H9 (cell line): ENCODE measurements around the gene GMCL1. TPM values are rescaled to one million over a fixed set of nuclear protein-coding genes. Genes with fewer than 3 reads are reported as not detected.
A peak's percentile ranks its signal among the peaks of the same experiment; 100 is the strongest.

Source experiments
- DNase-seq: peaks from one replicate; pipeline ENCODE4 v3.0.0-alpha.2; 2017
- H2AFZ ChIP-seq: one replicate; pipeline ENCODE4 v1.6.1; 2013; ENCODE audit warnings: mild to moderate bottlenecking, low read length, control low read depth, moderate library complexity
- H2AK5ac ChIP-seq: 2 replicates; pipeline ENCODE4 v1.6.1; 2013; ENCODE audit warnings: low read length, control low read depth, mixed read lengths; ENCODE audit not compliant: insufficient read length
- H2BK120ac ChIP-seq: one replicate; pipeline ENCODE4 v1.6.1; 2013; ENCODE audit warnings: low read depth, mild to moderate bottlenecking, low read length, control low read depth, inconsistent platforms; ENCODE audit not compliant: poor library complexity, severe bottlenecking
- H2BK12ac ChIP-seq: 2 replicates; pipeline ENCODE4 v1.6.1; 2013; ENCODE audit warnings: low read length, control low read depth, mixed read lengths, low read depth; ENCODE audit not compliant: insufficient read length
- H2BK15ac ChIP-seq: 2 replicates; pipeline ENCODE4 v1.6.1; 2013; ENCODE audit warnings: low read depth, low read length, control low read depth
- H2BK20ac ChIP-seq: one replicate; pipeline ENCODE4 v1.6.1; 2013; ENCODE audit warnings: low read depth, mild to moderate bottlenecking, low read length, control low read depth, inconsistent platforms; ENCODE audit not compliant: poor library complexity, severe bottlenecking
- H2BK5ac ChIP-seq: 2 replicates; pipeline ENCODE4 v1.6.1; 2013; ENCODE audit warnings: low read length, control low read depth, mixed read lengths; ENCODE audit not compliant: insufficient read length
- H3K14ac ChIP-seq: 2 replicates; pipeline ENCODE4 v1.6.1; 2013; ENCODE audit warnings: low read length, control low read depth; ENCODE audit not compliant: insufficient read depth
- H3K18ac ChIP-seq: 2 replicates; pipeline ENCODE4 v1.6.1; 2013; ENCODE audit warnings: low read depth, mild to moderate bottlenecking, mixed read lengths, low read length, control low read depth; ENCODE audit not compliant: insufficient read length
- H3K23ac ChIP-seq: 2 replicates; pipeline ENCODE4 v1.6.1; 2013; ENCODE audit warnings: low read length, control low read depth, mixed read lengths, low read depth; ENCODE audit not compliant: insufficient read length
- H3K23me2 ChIP-seq: 2 replicates; pipeline ENCODE4 v1.6.1; 2013; ENCODE audit warnings: low read depth, mild to moderate bottlenecking, mixed read lengths, low read length, control low read depth; ENCODE audit not compliant: insufficient read length, poor library complexity, severe bottlenecking
- H3K27ac ChIP-seq: 2 replicates; pipeline ENCODE4 v1.5.1; 2013; ENCODE audit warnings: low read length, control low read depth, mixed read lengths, low read depth; ENCODE audit not compliant: insufficient read length
- H3K27me3 ChIP-seq: 2 replicates; pipeline ENCODE4 v1.6.1; 2013; ENCODE audit warnings: low read length, control low read depth, inconsistent platforms; ENCODE audit not compliant: insufficient read depth
- H3K4ac ChIP-seq: 2 replicates; pipeline ENCODE4 v1.6.1; 2013; ENCODE audit warnings: low read depth, mild to moderate bottlenecking, control low read depth, inconsistent platforms, low read length, moderate library complexity
- H3K4me1 ChIP-seq: 2 replicates; pipeline ENCODE4 v1.6.1; 2013; ENCODE audit warnings: low read length, control low read depth, inconsistent platforms; ENCODE audit not compliant: insufficient read depth
- H3K4me2 ChIP-seq: 2 replicates; pipeline ENCODE4 v1.6.1; 2013; ENCODE audit warnings: low read length, control low read depth, mixed read lengths; ENCODE audit not compliant: insufficient read length, insufficient read depth
- H3K56ac ChIP-seq: 2 replicates; pipeline ENCODE4 v1.6.1; 2013; ENCODE audit warnings: low read depth, mild to moderate bottlenecking, mixed read lengths, low read length, control low read depth; ENCODE audit not compliant: insufficient read length
- H3K79me1 ChIP-seq: 2 replicates; pipeline ENCODE4 v1.6.1; 2013; ENCODE audit warnings: low read depth, mild to moderate bottlenecking, moderate library complexity, low read length, control low read depth, inconsistent platforms; ENCODE audit not compliant: insufficient read depth, poor library complexity, severe bottlenecking
- H3K79me2 ChIP-seq: 2 replicates; pipeline ENCODE4 v1.6.1; 2013; ENCODE audit warnings: low read length, control low read depth, inconsistent platforms; ENCODE audit not compliant: insufficient read depth
- H3K9ac ChIP-seq: 2 replicates; pipeline ENCODE4 v1.6.1; 2013; ENCODE audit warnings: low read length, control low read depth, mixed read lengths; ENCODE audit not compliant: insufficient read length; ENCODE audit errors: extremely low read depth
- H3K9me3 ChIP-seq: one replicate; pipeline ENCODE4 v1.6.1; 2013; ENCODE audit warnings: low read depth, low read length, inconsistent platforms; ENCODE audit not compliant: control insufficient read depth
- H3T11ph ChIP-seq: one replicate; pipeline ENCODE4 v1.6.1; 2013; ENCODE audit warnings: mild to moderate bottlenecking, low read length, control low read depth, inconsistent platforms
- H4K20me1 ChIP-seq: one replicate; pipeline ENCODE4 v1.6.1; 2013; ENCODE audit not compliant: control insufficient read depth, insufficient read length, insufficient read depth
- H4K5ac ChIP-seq: 2 replicates; pipeline ENCODE4 v1.6.1; 2013; ENCODE audit warnings: low read depth, mild to moderate bottlenecking, mixed read lengths, low read length, control low read depth; ENCODE audit not compliant: insufficient read length
- H4K8ac ChIP-seq: replicated peaks from 2 replicates; pipeline ENCODE4 v1.6.1; 2013; ENCODE audit warnings: low read length, control low read depth, mixed read lengths, low read depth; ENCODE audit not compliant: insufficient read length
- H4K91ac ChIP-seq: 2 replicates; pipeline ENCODE4 v1.6.1; 2013; ENCODE audit warnings: low read depth, mild to moderate bottlenecking, moderate library complexity, mixed read lengths, low read length, control low read depth; ENCODE audit not compliant: insufficient read length
- H3K27ac Mint-ChIP-seq, 3 experiments: 2 replicates in 2 of 3; 3 replicates in 1 of 3; pipeline ENCODE4 v1.8.0; 2020 to 2021; ENCODE audit warnings: mixed read lengths in 3 of 3, mild to moderate bottlenecking in 1 of 3, moderate library complexity in 1 of 3
- H3K27me3 Mint-ChIP-seq: 2 replicates; pipeline ENCODE4 v1.8.0; 2021; ENCODE audit warnings: low read depth, mild to moderate bottlenecking, moderate library complexity, mixed read lengths
- H3K36me3 Mint-ChIP-seq, 3 experiments: 2 replicates in 2 of 3; 3 replicates in 1 of 3; pipeline ENCODE4 v1.8.0; 2020 to 2021; ENCODE audit warnings: low read depth in 3 of 3, mixed read lengths in 3 of 3; ENCODE audit not compliant: insufficient read depth in 1 of 3
- H3K4me1 Mint-ChIP-seq, 2 experiments: 2 replicates each; pipeline ENCODE4 v1.8.0; 2020; ENCODE audit warnings: mixed read lengths in 2 of 2
- H3K4me3 Mint-ChIP-seq, 2 experiments: 2 replicates in 1 of 2; 3 replicates in 1 of 2; pipeline ENCODE4 v1.8.0; 2020 to 2021; ENCODE audit warnings: mild to moderate bottlenecking in 2 of 2, mixed read lengths in 2 of 2, moderate library complexity in 1 of 2
- H3K9me3 Mint-ChIP-seq, 2 experiments: 2 replicates in 1 of 2; 3 replicates in 1 of 2; pipeline ENCODE4 v1.8.0; 2020; ENCODE audit warnings: mild to moderate bottlenecking in 2 of 2, mixed read lengths in 2 of 2, moderate library complexity in 1 of 2
- WGBS: extraction: QIAGEN DNeasy Blood & Tissue Kit; methylation state at CpG from one replicate; pipeline ENCODE4 v1.1.7; 2013; ENCODE audit warnings: missing lambda C conversion rate, low lambda C conversion rate, mixed read lengths; ENCODE audit not compliant: insufficient read length; ENCODE audit errors: extremely low coverage; 5-methylcytosine and 5-hydroxymethylcytosine counted together
- total RNA-seq: library from RNA; stranded (reverse); gene quantifications from 2 replicates; pipeline ENCODE4 v1.2.1, GENCODE V29; 2021
- TF ChIP-seq, protein P1 (sequence below): fragments of 200-600 bp; sonication (generic); conservative IDR thresholded peaks from 3 replicates; pipeline ENCODE4 v1.8.0; 2021; ENCODE audit warnings: antibody characterized with exemption, mild to moderate bottlenecking

GMCL1 gene
- total RNA-seq, 1 experiment from 2014 or later: 18.6 TPM

DNA sequence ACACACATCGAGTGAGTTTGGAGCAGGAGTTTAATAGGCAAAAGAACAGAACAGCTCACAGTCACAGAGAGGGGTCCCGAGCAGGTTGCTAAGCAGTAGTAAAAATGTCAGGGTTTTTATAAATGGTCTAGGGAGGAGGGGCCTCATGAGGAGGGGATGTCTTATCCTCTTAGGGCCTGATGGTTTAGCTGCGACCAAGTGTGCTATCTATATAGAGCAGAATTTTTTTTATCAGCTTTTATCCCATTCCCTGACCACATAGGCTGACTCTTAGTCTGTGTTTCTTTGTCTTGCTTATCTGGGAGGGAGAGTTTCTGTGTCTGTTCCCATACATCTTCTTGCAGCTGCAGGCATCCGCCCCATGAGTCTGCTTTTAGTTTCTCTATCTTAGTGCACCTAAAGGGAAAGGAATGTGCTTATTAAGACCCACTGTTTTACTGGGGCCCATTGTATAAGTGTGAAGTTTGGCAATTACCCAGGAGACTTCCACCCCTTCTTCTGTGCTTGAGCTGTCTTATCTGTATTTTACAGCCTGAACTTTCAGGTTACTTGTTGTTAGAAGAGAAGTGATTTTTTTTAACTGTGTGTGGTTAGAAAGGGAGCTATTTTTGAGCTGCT lies 30.4 kb upstream of the GMCL1 start:
- WGBS: no CpG with 5 or more reads among the region's 4 CpGs
- no peak overlapping the region for H4K5ac ChIP-seq
- H3K79me2 ChIP-seq: no peaks in the 10 kb centered on the region
- no peak overlapping the region for H3K9ac ChIP-seq
- no peak overlapping the region for H3K4ac ChIP-seq
- Mint-ChIP-seq H3K4me1 (peaks cover 26 to 35% of the 10 kb centered on the region in 2 experiments), H3K27ac (peak overlapping the region in 2 of 3 experiments; percentile 36 to 38; a peak in 3 of 7 replicates), H3K4me3 (no peak overlapping the region), H3K27me3 (no peaks in the 10 kb centered on the region), H3K36me3 (0 out of 7 replicates have a peak, but pooled peaks cover 0 to 4% (median 0%) of the 10 kb centered on the region in 3 experiments), H3K9me3 (no peaks in the 10 kb centered on the region)
- H3K9me3 ChIP-seq: no peaks in the 10 kb centered on the region
- H3K4me1 ChIP-seq: peaks cover 3% of the 10 kb centered on the region; the same call in 1 of the 2 replicates
- H3T11ph ChIP-seq: no peak overlapping the region
- no peaks in the 10 kb centered on the region for H3K79me1 ChIP-seq
- DNase-seq: no peak
- H4K91ac ChIP-seq: no peak overlapping the region
- H2AFZ ChIP-seq: no peak overlapping the region
- H2BK120ac ChIP-seq: no peak overlapping the region
- no peaks in the 10 kb centered on the region for H4K20me1 ChIP-seq
- H2BK5ac ChIP-seq: no peak overlapping the region
- no peak overlapping the region for H3K27ac ChIP-seq
- no peak overlapping the region for H3K56ac ChIP-seq
- H2BK20ac ChIP-seq: no peak overlapping the region
- no peak overlapping the region for H2BK12ac ChIP-seq
- no peak overlapping the region for H3K18ac ChIP-seq
- H4K8ac ChIP-seq: no peak overlapping the region
- H2BK15ac ChIP-seq: no peak overlapping the region
- TF ChIP-seq, protein P1, sequence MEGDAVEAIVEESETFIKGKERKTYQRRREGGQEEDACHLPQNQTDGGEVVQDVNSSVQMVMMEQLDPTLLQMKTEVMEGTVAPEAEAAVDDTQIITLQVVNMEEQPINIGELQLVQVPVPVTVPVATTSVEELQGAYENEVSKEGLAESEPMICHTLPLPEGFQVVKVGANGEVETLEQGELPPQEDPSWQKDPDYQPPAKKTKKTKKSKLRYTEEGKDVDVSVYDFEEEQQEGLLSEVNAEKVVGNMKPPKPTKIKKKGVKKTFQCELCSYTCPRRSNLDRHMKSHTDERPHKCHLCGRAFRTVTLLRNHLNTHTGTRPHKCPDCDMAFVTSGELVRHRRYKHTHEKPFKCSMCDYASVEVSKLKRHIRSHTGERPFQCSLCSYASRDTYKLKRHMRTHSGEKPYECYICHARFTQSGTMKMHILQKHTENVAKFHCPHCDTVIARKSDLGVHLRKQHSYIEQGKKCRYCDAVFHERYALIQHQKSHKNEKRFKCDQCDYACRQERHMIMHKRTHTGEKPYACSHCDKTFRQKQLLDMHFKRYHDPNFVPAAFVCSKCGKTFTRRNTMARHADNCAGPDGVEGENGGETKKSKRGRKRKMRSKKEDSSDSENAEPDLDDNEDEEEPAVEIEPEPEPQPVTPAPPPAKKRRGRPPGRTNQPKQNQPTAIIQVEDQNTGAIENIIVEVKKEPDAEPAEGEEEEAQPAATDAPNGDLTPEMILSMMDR: no peak
- no peak overlapping the region for H3K23ac ChIP-seq
- no peak overlapping the region for H2AK5ac ChIP-seq
- H3K23me2 ChIP-seq: no peaks in the 10 kb centered on the region
- no peaks in the 10 kb centered on the region; the same call in 1 of the 2 replicates for H3K27me3 ChIP-seq
- H3K4me2 ChIP-seq: no peak overlapping the region
- H3K14ac ChIP-seq: no peak overlapping the region
